K562 (cell line): ENCODE results near the gene SLC38A2. TPM values are rescaled to one million over a fixed set of nuclear protein-coding genes. Genes with fewer than 3 reads are reported as not detected.
A peak's percentile ranks its signal among the peaks of the same experiment; 100 is the strongest.

Experiments used
- C11orf30 ChIP-seq: fragments of 450-650 bp; IDR thresholded peaks from 2 replicates; pipeline ENCODE4 v1.6.1; 2016; ENCODE audit warnings: low read depth, mild to moderate bottlenecking
- CBFB ChIP-seq: sonication (generic); formaldehyde crosslinking; IDR thresholded peaks from 2 replicates; pipeline ENCODE4 v1.4.0; 2020; ENCODE audit warnings: mild to moderate bottlenecking, missing genetic modification reagents
- CBX5 ChIP-seq: IDR thresholded peaks from 2 replicates; pipeline ENCODE4 v1.6.1; 2014; ENCODE audit warnings: low read depth, borderline replicate concordance
- CLOCK ChIP-seq: fragments of 250-450 bp; sonication (Bioruptor Pico); IDR thresholded peaks from 2 replicates; pipeline ENCODE4 v1.4.0; 2020; ENCODE audit warnings: mild to moderate bottlenecking, moderate library complexity, borderline replicate concordance
- CREBBP ChIP-seq: IDR thresholded peaks from one replicate; pipeline ENCODE4 v1.6.1; 2012; ENCODE audit warnings: low read depth, mild to moderate bottlenecking, control low read depth, inconsistent platforms, low read length
- FOSL1 ChIP-seq: fragments of 200-800 bp; sonication (Bioruptor generic); conservative IDR thresholded peaks from 2 replicates; pipeline ENCODE4 v1.6.1; 2016; ENCODE audit warnings: missing genetic modification characterization, missing compliant biosample characterization
- FOXJ2 ChIP-seq: fragments of 200-800 bp; sonication (Bioruptor generic); IDR thresholded peaks from 2 replicates; pipeline ENCODE4 v1.6.1; 2016; ENCODE audit warnings: missing genetic modification characterization, missing compliant biosample characterization
- FOXJ3 ChIP-seq: sonication (generic); formaldehyde crosslinking; IDR thresholded peaks from 2 replicates; pipeline ENCODE4 v1.4.0; 2020; ENCODE audit warnings: mild to moderate bottlenecking, missing genetic modification reagents
- HOXB6 ChIP-seq: fragments of 250-450 bp; sonication (Bioruptor Pico); IDR thresholded peaks from 2 replicates; pipeline ENCODE4 v1.5.1; 2022; ENCODE audit warnings: mild to moderate bottlenecking, borderline replicate concordance
- ILF3 ChIP-seq: fragments of 450-650 bp; IDR thresholded peaks from 2 replicates; pipeline ENCODE4 v1.6.1; 2018; ENCODE audit warnings: antibody characterized with exemption, mild to moderate bottlenecking, moderate library complexity, borderline replicate concordance
- KLF6 ChIP-seq: fragments of 250-450 bp; sonication (Bioruptor Pico); IDR thresholded peaks from 2 replicates; pipeline ENCODE4 v1.4.0; 2020; ENCODE audit warnings: mild to moderate bottlenecking, moderate library complexity, borderline replicate concordance
- POLR2B ChIP-seq: fragments of 450-650 bp; IDR thresholded peaks from 2 replicates; pipeline ENCODE4 v1.6.1; 2018; ENCODE audit warnings: low read depth; ENCODE audit not compliant: partially characterized antibody
- PYGO2 ChIP-seq: fragments of 450-650 bp; IDR thresholded peaks from 2 replicates; pipeline ENCODE4 v1.6.1; 2016; ENCODE audit warnings: mild to moderate bottlenecking, missing genetic modification characterization, moderate library complexity, missing compliant biosample characterization
- RBM15 ChIP-seq: fragments of 200-400 bp; formaldehyde crosslinking; IDR thresholded peaks from 2 replicates; pipeline ENCODE4 v1.6.1; 2018; ENCODE audit warnings: mild to moderate bottlenecking, low read length, moderate library complexity; ENCODE audit not compliant: insufficient read depth
- RBM39 ChIP-seq: fragments of 200-400 bp; formaldehyde crosslinking; optimal IDR thresholded peaks from 2 replicates; pipeline ENCODE3; 2018; ENCODE audit warnings: low read depth, low read length
- RFX5 ChIP-seq: IDR thresholded peaks from 2 replicates; pipeline ENCODE4 v1.6.1; 2011; ENCODE audit warnings: low read depth, mild to moderate bottlenecking, improper control_type of control experiment, low read length
- SREBF2 ChIP-seq: sonication (generic); formaldehyde crosslinking; IDR thresholded peaks from 2 replicates; pipeline ENCODE4 v1.4.0; 2020; ENCODE audit warnings: mild to moderate bottlenecking, missing genetic modification reagents
- TBP ChIP-seq: optimal IDR thresholded peaks from 2 replicates; pipeline ENCODE3; 2011; ENCODE audit warnings: low read depth, low read length, improper control_type of control experiment
- ZNF3 ChIP-seq: fragments of 250-450 bp; sonication (Bioruptor Pico); IDR thresholded peaks from 2 replicates; pipeline ENCODE4 v1.5.0; 2021; ENCODE audit warnings: mild to moderate bottlenecking, moderate library complexity
- ZNF311 ChIP-seq: fragments of 250-450 bp; sonication (Bioruptor Pico); IDR thresholded peaks from 2 replicates; pipeline ENCODE4 v1.4.0; 2020; ENCODE audit warnings: mild to moderate bottlenecking, moderate library complexity
- ZNF431 ChIP-seq: sonication (generic); formaldehyde crosslinking; IDR thresholded peaks from 2 replicates; pipeline ENCODE4 v1.8.0; 2022; ENCODE audit warnings: mild to moderate bottlenecking, missing genetic modification reagents
- ZNF644 ChIP-seq: fragments of 200-800 bp; sonication (Bioruptor generic); IDR thresholded peaks from 2 replicates; pipeline ENCODE4 v1.6.1; 2016; ENCODE audit warnings: low read depth, missing genetic modification characterization, missing compliant biosample characterization
- ZNF696 ChIP-seq: fragments of 250-450 bp; sonication (Bioruptor Pico); conservative IDR thresholded peaks from 2 replicates; pipeline ENCODE4 v1.4.0; 2020; ENCODE audit warnings: mild to moderate bottlenecking, moderate library complexity
- ZNF75A ChIP-seq: fragments of 450-650 bp; formaldehyde crosslinking; IDR thresholded peaks from 2 replicates; pipeline ENCODE4 v1.4.0; 2020; ENCODE audit warnings: mild to moderate bottlenecking
- polyA plus RNA-seq, 8 experiments: library from polyadenylated mRNA; depleted of rRNA in 4 of 8; stranded (reverse) in 5 of 8; unstranded in 3 of 8; fragments of >200 nt; fragmentation: Nextera tagmentation in 2 of 8; fragmentation: Illumina TruSeq in 1 of 8; extraction: Ambion mirVana in 2 of 8; extraction: Trizol in 1 of 8; gene quantifications; 2 replicates each; pipeline versions ENCODE4 v1.2.1 to v1.2.3, GENCODE V29; 2011 to 2014; ENCODE audit warnings: inconsistent platforms in 1 of 8, missing spikeins in 1 of 8
- total RNA-seq, 7 experiments: library from RNA; depleted of rRNA in 6 of 7; stranded (reverse); fragments of >200 nt in 6 of 7; fragmentation: Illumina TruSeq in 2 of 7; extraction: Trizol in 2 of 7; gene quantifications; 2 replicates each; pipeline versions ENCODE4 v1.2.1 to v1.2.3, GENCODE V29; 2011 to 2021; ENCODE audit warnings: low replicate concordance in 1 of 7
- TF ChIP-seq, protein P1 (sequence below): fragments of 250-450 bp; sonication (Bioruptor Pico); IDR thresholded peaks from 2 replicates; pipeline ENCODE4 v1.4.0; 2020

Gene SLC38A2
- total and polyA plus RNA-seq, 9 of the 15 experiments (the other 6 are each of a cell fraction or from before 2014, with no cell fraction given) = 98.7 to 292 (median 143) TPM

- TF ChIP-seq, protein P1, sequence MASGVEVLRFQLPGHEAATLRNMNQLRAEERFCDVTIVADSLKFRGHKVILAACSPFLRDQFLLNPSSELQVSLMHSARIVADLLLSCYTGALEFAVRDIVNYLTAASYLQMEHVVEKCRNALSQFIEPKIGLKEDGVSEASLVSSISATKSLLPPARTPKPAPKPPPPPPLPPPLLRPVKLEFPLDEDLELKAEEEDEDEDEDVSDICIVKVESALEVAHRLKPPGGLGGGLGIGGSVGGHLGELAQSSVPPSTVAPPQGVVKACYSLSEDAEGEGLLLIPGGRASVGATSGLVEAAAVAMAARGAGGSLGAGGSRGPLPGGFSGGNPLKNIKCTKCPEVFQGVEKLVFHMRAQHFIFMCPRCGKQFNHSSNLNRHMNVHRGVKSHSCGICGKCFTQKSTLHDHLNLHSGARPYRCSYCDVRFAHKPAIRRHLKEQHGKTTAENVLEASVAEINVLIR = peak; percentile 63; the same call in 1 of the 2 replicates
- no peak for TF ChIP-seq ZNF696
- no peak for TF ChIP-seq ZNF644 (tag)
- no peak for TF ChIP-seq SREBF2 (CRISPR knock-in tag)
- TF ChIP-seq FOXJ3 = no peak
- TF ChIP-seq ZNF75A (CRISPR knock-in tag) = no peak
- no peak for TF ChIP-seq CREBBP
- TF ChIP-seq ZNF311 (CRISPR knock-in tag) = no peak
- TF ChIP-seq ILF3 = peak; percentile 62; the same call in 1 of the 2 replicates
- no peak for TF ChIP-seq RFX5
- TF ChIP-seq RBM39 = no peak
- no peak for TF ChIP-seq FOXJ2
- no peak for TF ChIP-seq KLF6 (CRISPR knock-in tag)
- no peak for TF ChIP-seq CBFB (CRISPR knock-in tag)
- no peak for TF ChIP-seq TBP
- peak; percentile 40 for TF ChIP-seq POLR2B
- 0 out of 2 replicates have a peak, but pooled peaks have one; percentile 13 for TF ChIP-seq HOXB6 (CRISPR knock-in tag)
- peak; percentile 68; the same call in 1 of the 2 replicates for TF ChIP-seq ZNF431 (CRISPR knock-in tag)
- peak; percentile 87 for TF ChIP-seq FOSL1 (tag)
- TF ChIP-seq RBM15 = no peak
- no peak for TF ChIP-seq PYGO2 (tag)
- no peak for TF ChIP-seq CBX5
- no peak for TF ChIP-seq ZNF3 (CRISPR knock-in tag)
- TF ChIP-seq CLOCK (CRISPR knock-in tag) = no peak
- peak; percentile 72 for TF ChIP-seq C11orf30
Measured at GRCh38 chr12:46370792-46371717, 1.5 kb downstream of the SLC38A2 start (continued).
